Measurements from ENCODE around the gene OPTN.

- TF ChIP-seq CTCF (conservative IDR thresholded peaks at IDR 0.05; ENCODE audit: low read depth, low read length) (no peak), EZH2 (IDR thresholded peaks at IDR 0.05; ENCODE audit: borderline replicate concordance, low read depth, low read length, poor library complexity, severe bottlenecking) (no peak)
Observed at GRCh38 chr10:13068071-13068470, 31.9 kb upstream of the OPTN start.

All from A673 (cell line).